Measurements from ENCODE around the gene RASGRP4. TPM values are rescaled to one million over a fixed set of nuclear protein-coding genes. Genes with fewer than 3 reads are reported as not detected.

The RASGRP4 gene
- total and polyA plus RNA-seq, 10 of the 15 experiments (the other 5 are each of a cell fraction or from before 2014, with no cell fraction given): 0.24 to 7.4 (median 3.3) TPM

GRCh38 chr19:38399537-38399936 is 26.5 kb downstream of the RASGRP4 start:
- Histone ChIP-seq H3K27me3 (replicated peaks in 1 of 2; ENCODE audit: control insufficient read depth in 2 of 2, insufficient read depth in 2 of 2, low read length in 1 of 2) (peaks cover 2 to 4% of the 10 kb centered on the region in 2 experiments; a peak in 3 of 4 replicates), H2AFZ (ENCODE audit: control insufficient read depth, low read depth, low read length) (no peak overlapping the region), H3K4me3 (no peak overlapping the region), H3K79me2 (ENCODE audit: control insufficient read depth, insufficient read depth, low read length) (no peaks in the 10 kb centered on the region), H3K27ac (ENCODE audit: control insufficient read depth, insufficient read depth) (no peak overlapping the region), H4K20me1 (ENCODE audit: control insufficient read depth, insufficient read depth) (no peaks in the 10 kb centered on the region), H3K4me2 (ENCODE audit: control insufficient read depth, insufficient read depth) (no peak overlapping the region), H3K9me3 (replicated peaks; ENCODE audit: control insufficient read depth, insufficient read depth, low read length) (no peaks in the 10 kb centered on the region), H3K4me1 (ENCODE audit: control insufficient read depth, insufficient read depth, low read length) (no peaks in the 10 kb centered on the region), H3K36me3 (ENCODE audit: control insufficient read depth in 2 of 2, insufficient read depth in 2 of 2, low read length in 1 of 2) (no peaks in the 10 kb centered on the region), H3K9ac (ENCODE audit: control insufficient read depth, insufficient read depth, low read length) (no peak overlapping the region)
- intact Hi-C loops (cut with micrococcal nuclease; ENCODE audit: unreplicated experiment): no loop called here
- ChIA-PET CTCF (interaction anchor here (0.5 to 1.9 kb wide), 4 partner anchors 28 to 489 kb away, joined by 3 to 4 read pairs (median 3); no protein-coding TSS in a partner anchor), RAD21 (ENCODE audit: unreplicated experiment) (no interaction called here), POLR2A (no interaction called here), SMC1A (ENCODE audit: uncharacterized antibody, unreplicated experiment) (interaction anchor here (0.5 kb wide), 1 partner anchor 42 kb away, joined by 3 read pairs; no protein-coding TSS in a partner anchor)
- no TSS peak for BruUV-seq (replicated peaks)
- FAIRE-seq: no peak
- WGBS (ENCODE audit: insufficient coverage, insufficient replicate concordance, low lambda C conversion rate, missing lambda C conversion rate): 0% methylated on average over 1 of the region's 1 CpG
- TF ChIP-seq EGR1 (IDR thresholded peaks at IDR 0.05; ENCODE audit: borderline replicate concordance in 1 of 2, low read depth in 2 of 2, low read length in 2 of 2) (no peak), FOS (IDR thresholded peaks at IDR 0.05; ENCODE audit: borderline replicate concordance, extremely low read depth, insufficient read length) (no peak), RAD51 (IDR thresholded peaks at IDR 0.05) (no peak), NRF1 (conservative IDR thresholded peaks at IDR 0.05; ENCODE audit: low read depth, low read length) (no peak), RAD21 (IDR thresholded peaks at IDR 0.05; ENCODE audit: insufficient read depth, low read depth, low read length) (no peak), ATF7 (IDR thresholded peaks at IDR 0.05; ENCODE audit: low read depth) (no peak), NR2C1 (IDR thresholded peaks at IDR 0.05) (no peak), CBX5 (IDR thresholded peaks at IDR 0.05; ENCODE audit: low read depth) (no peak), LARP7 (IDR thresholded peaks at IDR 0.05) (no peak), RBBP5 (conservative IDR thresholded peaks at IDR 0.05) (no peak), HDAC2 (IDR thresholded peaks at IDR 0.05) (no peak), TCF12 (IDR thresholded peaks at IDR 0.05; ENCODE audit: low read depth, low read length) (no peak), ASH2L (IDR thresholded peaks at IDR 0.05; ENCODE audit: borderline replicate concordance, low read depth) (no peak), ESRRA (IDR thresholded peaks at IDR 0.05; ENCODE audit: low read length) (no peak), SMAD1 (IDR thresholded peaks at IDR 0.05; ENCODE audit: low read depth, partially characterized antibody) (no peak), ZSCAN29 (IDR thresholded peaks at IDR 0.05) (no peak), ZNF274 (IDR thresholded peaks at IDR 0.05; ENCODE audit: insufficient read depth, insufficient read length) (no peak), HDAC6 (IDR thresholded peaks at IDR 0.05; ENCODE audit: unreplicated experiment) (no peak), SMC3 (IDR thresholded peaks at IDR 0.05; ENCODE audit: borderline replicate concordance, low read length) (no peak)
- TF ChIP-seq, protein P1, sequence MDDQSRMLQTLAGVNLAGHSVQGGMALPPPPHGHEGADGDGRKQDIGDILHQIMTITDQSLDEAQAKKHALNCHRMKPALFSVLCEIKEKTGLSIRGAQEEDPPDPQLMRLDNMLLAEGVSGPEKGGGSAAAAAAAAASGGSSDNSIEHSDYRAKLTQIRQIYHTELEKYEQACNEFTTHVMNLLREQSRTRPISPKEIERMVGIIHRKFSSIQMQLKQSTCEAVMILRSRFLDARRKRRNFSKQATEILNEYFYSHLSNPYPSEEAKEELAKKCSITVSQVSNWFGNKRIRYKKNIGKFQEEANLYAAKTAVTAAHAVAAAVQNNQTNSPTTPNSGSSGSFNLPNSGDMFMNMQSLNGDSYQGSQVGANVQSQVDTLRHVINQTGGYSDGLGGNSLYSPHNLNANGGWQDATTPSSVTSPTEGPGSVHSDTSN (IDR thresholded peaks at IDR 0.05; ENCODE audit: insufficient replicate concordance, low read depth, low read length): no peak
- ATAC-seq: no peak
- DNase-seq (ENCODE audit: low read depth, low spot score): no peak
- in situ Hi-C loops (cut with MboI): no loop called here

All from GM12878 (cell line).